ENCODE data around the gene AWAT2. TPM values are rescaled to one million over a fixed set of nuclear protein-coding genes. Genes with fewer than 3 reads are reported as not detected.

The AWAT2 gene
- total and polyA plus RNA-seq, 9 donors = 0.10 TPM; not detected in 8

- no peak for DNase-seq
- Histone ChIP-seq H3K27ac (no peak overlapping the region), H3K36me3 (no peaks in the 10 kb centered on the region)
Observed at GRCh38 chrX:70054391-70054790, 4.7 kb upstream of the AWAT2 start.

GRCh38 chrX:70052895-70053615, 3.3 kb upstream of the AWAT2 start:
- WGBS, 3 donors = 67 to 70% (median 69%) methylated on average over 11 of the region's 11 CpGs
- Histone ChIP-seq H3K4me1 (ENCODE audit: insufficient read depth) (no peaks in the 10 kb centered on the region), H3K36me3 (no peaks in the 10 kb centered on the region), H3K9me3 (no peaks in the 10 kb centered on the region), H3K27me3 (no peaks in the 10 kb centered on the region), H3K27ac (no peak overlapping the region), H3K4me3 (no peak overlapping the region)
- no peak for DNase-seq
- intact Hi-C loops (cut with DNase I) = no loop called here
- TF ChIP-seq EP300 (IDR thresholded peaks at IDR 0.05) (no peak), POLR2A (IDR thresholded peaks at IDR 0.05) (no peak), CTCF (IDR thresholded peaks at IDR 0.05) (no peak)

More at GRCh38 chrX:70054391-70054790, 4.7 kb upstream of the AWAT2 start:
- TF ChIP-seq POLR2A (IDR thresholded peaks at IDR 0.05) (no peak), EP300 (IDR thresholded peaks at IDR 0.05) (no peak), CTCF (IDR thresholded peaks at IDR 0.05) (no peak)
- H3K4me1 ChIP-seq (ENCODE audit: insufficient read depth) = no peaks in the 10 kb centered on the region
- H3K4me3 ChIP-seq = no peak overlapping the region
- H3K27me3 ChIP-seq = peaks cover 2% of the 10 kb centered on the region
- intact Hi-C loops (cut with DNase I) = no loop called here
- H3K9me3 ChIP-seq = no peaks in the 10 kb centered on the region
- WGBS, 3 donors = 72 to 78% (median 74%) methylated on average over 5 of the region's 5 CpGs

- no peaks in the 10 kb centered on the region for H3K27me3 ChIP-seq
- DNase-seq = no peak
- TF ChIP-seq CTCF (IDR thresholded peaks at IDR 0.05) (no peak), EP300 (IDR thresholded peaks at IDR 0.05) (no peak), POLR2A (IDR thresholded peaks at IDR 0.05) (no peak)
- WGBS, 3 donors = 73 to 80% (median 74%) methylated on average over 3 of the region's 3 CpGs
- H3K36me3 ChIP-seq = no peaks in the 10 kb centered on the region
- H3K4me1 ChIP-seq (ENCODE audit: insufficient read depth) = no peaks in the 10 kb centered on the region
- intact Hi-C loops (cut with DNase I) = no loop called here
- no peaks in the 10 kb centered on the region for H3K9me3 ChIP-seq
- H3K4me3 ChIP-seq = no peak overlapping the region
- no peak overlapping the region for H3K27ac ChIP-seq
Observed at GRCh38 chrX:70049406-70049805, 332 bp downstream of the AWAT2 start.

GRCh38 chrX:70046978-70047377, 2.8 kb downstream of the AWAT2 start:
- no peaks in the 10 kb centered on the region for H3K27me3 ChIP-seq
- no peaks in the 10 kb centered on the region for H3K36me3 ChIP-seq
- H3K4me3 ChIP-seq = no peak overlapping the region
- H3K4me1 ChIP-seq (ENCODE audit: insufficient read depth) = no peaks in the 10 kb centered on the region
- intact Hi-C loops (cut with DNase I) = no loop called here
- no peaks in the 10 kb centered on the region for H3K9me3 ChIP-seq
- no peak overlapping the region for H3K27ac ChIP-seq
- DNase-seq = no peak
- TF ChIP-seq CTCF (IDR thresholded peaks at IDR 0.05) = no peak
- no peak for TF ChIP-seq POLR2A (IDR thresholded peaks at IDR 0.05)
- TF ChIP-seq EP300 (IDR thresholded peaks at IDR 0.05) = no peak

Data from ovary (tissue), 9 donors.